HG03095 (cell line): ENCODE measurements around the gene AFAP1.

Source experiments
- ATAC-seq: cut with Tn5 transposase; IDR thresholded peaks from one replicate; pipeline ENCODE4 v1.9.1; 2021; ENCODE audit warnings: moderate library complexity; ENCODE audit not compliant: unreplicated experiment

AFAP1 gene

GRCh38 chr4:7726665-7727413, 212.8 kb downstream of the AFAP1 start:
- no peak for ATAC-seq

- no peak for ATAC-seq
These were observed 213.7 kb downstream of the AFAP1 start for GRCh38 chr4:7725951-7726350.

- ATAC-seq = no peak
These were observed 216.0 kb downstream of the AFAP1 start for GRCh38 chr4:7723625-7724024.

DNA sequence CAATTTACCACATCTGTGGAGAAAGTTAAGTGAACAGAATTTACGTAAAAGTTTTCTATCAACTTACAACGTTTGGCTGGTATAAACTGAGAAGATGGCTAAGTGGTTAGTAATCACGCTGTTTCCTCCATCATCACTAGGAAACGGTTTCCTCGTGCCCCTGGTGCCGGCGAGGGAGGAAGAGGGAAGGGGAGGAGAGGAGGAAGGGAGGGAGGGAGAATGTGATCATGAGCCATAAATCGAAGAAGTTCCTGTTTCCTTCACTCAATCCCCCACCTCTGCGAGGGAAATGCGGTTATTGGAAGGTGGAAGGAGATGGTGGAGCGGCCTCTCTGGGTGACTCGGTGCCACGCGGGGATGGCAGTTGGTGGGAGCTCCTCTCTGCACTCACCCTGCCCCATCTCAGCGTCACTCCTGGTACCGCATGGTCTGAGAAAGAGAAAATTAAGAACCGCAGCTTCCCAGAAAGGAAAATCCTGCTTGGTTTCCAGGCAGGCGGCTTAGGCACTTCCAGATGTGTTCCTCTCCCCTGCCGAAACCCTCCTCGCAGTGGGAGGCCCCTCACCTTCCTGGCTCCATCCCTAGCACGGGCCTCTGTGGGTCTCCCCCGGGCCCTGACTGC, 216.8 kb downstream of the AFAP1 start:
- ATAC-seq = no peak

DNA sequence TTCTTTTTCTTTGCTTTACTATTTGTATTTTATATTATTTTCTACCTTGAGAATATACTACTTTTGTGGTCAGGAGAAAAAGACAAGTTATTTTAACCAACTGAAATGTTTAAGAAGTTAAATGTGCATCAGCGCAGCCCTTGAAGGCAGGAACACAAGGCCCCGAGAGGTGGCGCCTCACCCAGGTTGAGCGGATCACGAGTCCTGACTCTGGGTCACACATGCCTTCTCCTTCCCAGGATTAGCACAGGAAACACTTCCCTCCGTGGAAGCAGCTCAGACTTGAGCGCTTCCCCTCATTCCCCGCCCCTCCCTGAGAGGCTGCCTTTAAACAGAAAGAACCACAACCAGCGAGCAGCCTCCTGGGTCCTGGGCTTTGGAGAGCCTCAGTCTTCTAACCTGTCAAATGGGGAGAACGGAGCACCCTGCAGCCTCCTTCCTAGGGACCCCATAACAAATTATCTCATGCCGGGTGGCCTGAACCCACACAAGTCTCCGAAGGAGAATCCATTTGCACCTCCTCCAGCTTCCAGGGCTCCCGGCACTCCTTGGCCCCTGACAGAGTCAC, 217.6 kb downstream of the AFAP1 start:
- no peak for ATAC-seq

GRCh38 chr4:7719354-7720174, 220.1 kb downstream of the AFAP1 start:
- ATAC-seq = no peak

- ATAC-seq = no peak
These were observed 221.6 kb downstream of the AFAP1 start for GRCh38 chr4:7717946-7718490.

DNA sequence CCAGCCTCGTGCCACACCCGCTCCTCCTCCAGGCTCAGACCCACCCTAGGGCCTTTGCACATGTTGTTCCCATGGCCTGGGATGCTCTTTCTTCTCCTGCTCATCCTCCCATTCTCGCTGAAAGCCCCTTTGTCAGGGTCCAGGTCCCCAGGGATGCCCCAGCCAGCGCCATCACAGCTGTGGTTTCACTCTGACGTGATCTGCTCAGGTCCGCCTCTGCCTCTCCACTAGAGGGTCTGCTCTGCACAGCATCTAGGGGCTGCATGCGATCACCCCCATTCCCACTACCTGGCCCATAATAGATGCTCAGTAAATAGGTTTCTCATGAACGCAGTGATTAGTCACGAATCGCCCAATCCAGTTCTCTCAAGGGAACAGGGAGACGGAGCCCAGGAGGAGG, 222.5 kb downstream of the AFAP1 start:
- ATAC-seq = no peak

- no peak for ATAC-seq
These were observed 223.5 kb downstream of the AFAP1 start for GRCh38 chr4:7716010-7716721.

DNA sequence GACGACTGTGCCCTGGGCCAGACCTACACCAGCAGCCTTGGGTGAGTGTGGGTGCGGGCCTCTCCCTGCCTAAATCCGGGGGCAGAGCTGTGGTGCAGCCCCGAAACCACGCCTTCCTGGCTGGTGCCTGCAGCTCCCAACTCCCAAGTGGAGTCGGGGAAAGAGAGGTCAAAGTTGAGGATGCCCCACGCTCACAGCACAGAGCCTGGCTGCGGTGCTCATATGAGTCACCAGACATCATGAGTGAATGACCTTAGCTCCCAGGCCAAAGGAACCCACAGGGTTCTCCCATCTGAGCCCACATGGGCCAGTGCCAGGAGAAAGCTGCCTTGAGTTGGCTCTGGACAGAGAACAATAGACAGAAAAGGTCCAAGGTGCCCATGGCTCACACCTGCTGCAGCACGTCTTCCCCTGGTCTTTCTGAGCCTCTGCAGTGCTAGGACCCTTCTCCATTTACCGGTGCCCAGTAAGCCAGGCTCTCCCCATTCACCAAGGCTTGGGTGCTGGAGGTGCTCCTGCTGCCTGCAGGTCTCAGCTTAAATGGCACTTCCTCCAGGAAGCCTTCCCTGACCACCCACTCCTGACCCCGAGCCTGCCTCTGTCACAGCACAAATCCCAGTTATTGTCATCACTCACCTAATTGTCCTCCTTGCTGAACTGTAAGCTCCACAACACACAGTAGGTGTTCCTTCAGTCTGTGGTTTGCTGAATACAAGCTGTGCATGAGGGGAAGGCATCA, 224.2 kb downstream of the AFAP1 start:
- no peak for ATAC-seq

- no peak for ATAC-seq
These were observed 224.9 kb downstream of the AFAP1 start for GRCh38 chr4:7714738-7715137.

- no peak for ATAC-seq
These were observed 225.5 kb downstream of the AFAP1 start for GRCh38 chr4:7714176-7714575.

DNA sequence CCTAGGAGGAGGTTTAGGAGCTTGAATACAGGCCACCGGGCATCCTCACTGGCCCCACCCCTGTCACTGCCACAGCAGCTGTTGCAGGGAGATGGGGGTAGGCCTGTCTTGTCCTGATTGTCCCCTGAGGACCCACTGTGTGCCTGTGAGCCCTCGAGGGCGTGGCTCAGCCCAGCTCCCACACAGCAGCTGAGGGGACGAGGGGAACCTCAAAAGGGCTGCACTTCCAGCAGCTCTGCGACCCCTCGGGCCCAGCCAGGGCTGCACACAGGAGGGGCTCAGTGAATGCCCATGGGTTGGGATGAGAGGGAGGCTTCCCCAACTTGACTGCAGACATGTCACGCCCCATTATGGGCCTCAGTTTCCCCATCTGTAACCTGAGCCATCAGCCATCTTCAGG, 225.9 kb downstream of the AFAP1 start:
- no peak for ATAC-seq

- no peak for ATAC-seq
These were observed 227.5 kb downstream of the AFAP1 start for GRCh38 chr4:7712021-7712671.

- no peak for ATAC-seq
These were observed 228.2 kb downstream of the AFAP1 start for GRCh38 chr4:7711307-7711963.

GRCh38 chr4:7710576-7711306, 228.9 kb downstream of the AFAP1 start:
- no peak for ATAC-seq

GRCh38 chr4:7710126-7710525, 229.5 kb downstream of the AFAP1 start:
- no peak for ATAC-seq

- ATAC-seq = no peak
These were observed 230.2 kb downstream of the AFAP1 start for GRCh38 chr4:7709431-7709830.
